A549 (cell line): ENCODE measurements around the gene RABGGTB. TPM values are rescaled to one million over a fixed set of nuclear protein-coding genes. Genes with fewer than 3 reads are reported as not detected.

Experiments used
- ATAC-seq, 2 experiments: fragments of 200-7000 bp in 1 of 2; fragments of >200 bp in 1 of 2; cut with Nextera tagmentation in 1 of 2; cut with Tn5 transposase in 1 of 2; 3 replicates each; pipeline versions ENCODE4 v1.8.0 to v1.9.1; 2018 to 2020; ENCODE audit warnings: mild to moderate bottlenecking in 1 of 2, moderate library complexity in 1 of 2
- CTCF ChIA-PET: fragments of 300-600 bp; sonication (Branson Sonifier 250); formaldehyde crosslinking; extraction: SDS; loops from one replicate; lab custom pipeline; 2021; ENCODE audit warnings: antibody characterized with exemption, inconsistent platforms; lab: Yijun Ruan, JAX
- POLR2A ChIA-PET: fragments of 350-600 bp; formaldehyde crosslinking; extraction: SDS; loops from one replicate; lab custom pipeline; 2021; ENCODE audit warnings: antibody characterized with exemption, inconsistent platforms; lab: Yijun Ruan, JAX
- DNase-seq, 2 experiments: peaks; one replicate each; pipeline versions ENCODE4 v3.0.0 to v3.0.0-alpha.2; 2011 to 2016; ENCODE audit warnings: low read depth in 1 of 2, low spot score in 1 of 2
- FAIRE-seq: peaks from 2 replicates; lab custom pipeline; 2011; peaks lifted over from hg19 to GRCh38; lab: Jason Lieb, UNC
- H3K27ac ChIP-seq, 2 experiments: fragments of >200 bp; sonication (Bioruptor Twin); formaldehyde crosslinking; 3 replicates each; pipeline ENCODE4 v1.5.1; 2016 to 2017
- H3K4me1 ChIP-seq: fragments of >200 bp; sonication (Bioruptor Twin); formaldehyde crosslinking; 3 replicates; pipeline ENCODE4 v1.6.1; 2016
- H3K4me2 ChIP-seq: fragments of >200 bp; sonication (Bioruptor Twin); formaldehyde crosslinking; 3 replicates; pipeline ENCODE4 v1.6.1; 2016
- H3K4me3 ChIP-seq: fragments of >200 bp; sonication (Bioruptor Twin); formaldehyde crosslinking; 3 replicates; pipeline ENCODE4 v1.5.1; 2016
- H3K9me3 ChIP-seq: fragments of >200 bp; sonication (Bioruptor Twin); formaldehyde crosslinking; 3 replicates; pipeline ENCODE4 v1.6.1; 2016
- CBX2 ChIP-seq: fragments of 200-600 bp; sonication (generic); IDR thresholded peaks from 2 replicates; pipeline ENCODE4 v1.6.1; 2016; ENCODE audit warnings: low read depth, mild to moderate bottlenecking, borderline replicate concordance
- CTCF ChIP-seq: fragments of >200 bp; sonication (Bioruptor Twin); formaldehyde crosslinking; IDR thresholded peaks from 3 replicates; pipeline ENCODE4 v1.5.1; 2016
- E2F6 ChIP-seq: IDR thresholded peaks from 2 replicates; pipeline ENCODE4 v1.6.1; 2012; ENCODE audit warnings: low read depth, borderline replicate concordance
- ELK1 ChIP-seq: fragments of 150-350 bp; IDR thresholded peaks from 2 replicates; pipeline ENCODE4 v1.6.1; 2014; ENCODE audit warnings: low read depth, mild to moderate bottlenecking, low read length
- FOSL2 ChIP-seq, 2 experiments: fragments of 450-650 bp in 1 of 2; fragments of >200 bp in 1 of 2; sonication (Bioruptor Twin) in 1 of 2; formaldehyde crosslinking; IDR thresholded peaks; 2 replicates each; pipeline versions ENCODE4 v1.5.0 to v1.6.1; 2016 to 2020; ENCODE audit warnings: mild to moderate bottlenecking in 1 of 2, moderate library complexity in 1 of 2
- FOXS1 ChIP-seq: fragments of 250-450 bp; sonication (Bioruptor Pico); IDR thresholded peaks from 2 replicates; pipeline ENCODE4 v1.5.0; 2020; ENCODE audit warnings: mild to moderate bottlenecking, moderate library complexity
- HDAC2 ChIP-seq: fragments of 200-600 bp; sonication (generic); IDR thresholded peaks from 2 replicates; pipeline ENCODE4 v1.6.1; 2016
- HOXB13 ChIP-seq: fragments of 250-450 bp; sonication (Bioruptor Pico); IDR thresholded peaks from 2 replicates; pipeline ENCODE4 v1.5.0; 2020; ENCODE audit warnings: low read depth, mild to moderate bottlenecking, moderate library complexity
- HOXB5 ChIP-seq: fragments of 250-450 bp; sonication (Bioruptor Pico); IDR thresholded peaks from 2 replicates; pipeline ENCODE4 v1.5.0; 2020; ENCODE audit warnings: mild to moderate bottlenecking, moderate library complexity
- JUNB ChIP-seq: fragments of >200 bp; sonication (Bioruptor Twin); formaldehyde crosslinking; IDR thresholded peaks from 2 replicates; pipeline ENCODE4 v1.6.1; 2016
- MAFK ChIP-seq: fragments of 450-650 bp; IDR thresholded peaks from 2 replicates; pipeline ENCODE4 v1.6.1; 2014; ENCODE audit not compliant: partially characterized antibody
- MAX ChIP-seq: IDR thresholded peaks from 2 replicates; pipeline ENCODE4 v1.6.1; 2012
- MAZ ChIP-seq: fragments of 150-350 bp; IDR thresholded peaks from 2 replicates; pipeline ENCODE4 v1.6.1; 2014; ENCODE audit warnings: antibody characterized with exemption, low read depth, low read length, borderline replicate concordance
- NFE2L2 ChIP-seq: fragments of 150-350 bp; conservative IDR thresholded peaks from 2 replicates; pipeline ENCODE4 v1.6.1; 2014; ENCODE audit warnings: low read length
- PBX3 ChIP-seq: IDR thresholded peaks from 2 replicates; pipeline ENCODE4 v1.6.1; 2012
- POLR2A ChIP-seq: IDR thresholded peaks from 2 replicates; pipeline ENCODE4 v1.6.1; 2012; ENCODE audit warnings: mild to moderate bottlenecking, low read length
- RARB ChIP-seq: fragments of 250-450 bp; sonication (Bioruptor Pico); IDR thresholded peaks from 2 replicates; pipeline ENCODE4 v1.8.0; 2021; ENCODE audit warnings: mild to moderate bottlenecking, moderate library complexity
- RCOR1 ChIP-seq: fragments of 150-350 bp; IDR thresholded peaks from 2 replicates; pipeline ENCODE4 v1.6.1; 2014; ENCODE audit warnings: antibody characterized with exemption, low read length, low read depth
- REST ChIP-seq: fragments of 200-600 bp; sonication (generic); IDR thresholded peaks from 2 replicates; pipeline ENCODE4 v1.6.1; 2016; ENCODE audit warnings: antibody characterized with exemption, mild to moderate bottlenecking, moderate library complexity
- RFX5 ChIP-seq: fragments of 450-650 bp; IDR thresholded peaks from 2 replicates; pipeline ENCODE4 v1.7.1; 2014; ENCODE audit warnings: antibody characterized with exemption, mild to moderate bottlenecking, moderate library complexity
- TFCP2L1 ChIP-seq: fragments of 250-450 bp; sonication (Bioruptor Pico); IDR thresholded peaks from 2 replicates; pipeline ENCODE4 v1.5.0; 2021; ENCODE audit warnings: mild to moderate bottlenecking
- ZC3H11A ChIP-seq: fragments of 450-650 bp; IDR thresholded peaks from 2 replicates; pipeline ENCODE4 v1.6.1; 2014; ENCODE audit warnings: antibody characterized with exemption, mild to moderate bottlenecking
- ZFP36 ChIP-seq: fragments of 450-650 bp; IDR thresholded peaks from 2 replicates; pipeline ENCODE4 v1.6.1; 2014; ENCODE audit warnings: borderline replicate concordance; ENCODE audit not compliant: partially characterized antibody
- WGBS: methylation state at CpG from one replicate; pipeline ENCODE4 v1.1.6; 2017; ENCODE audit errors: missing lambda C conversion rate; 5-methylcytosine and 5-hydroxymethylcytosine counted together
- polyA plus RNA-seq, 4 experiments: library from polyadenylated mRNA; depleted of rRNA in 3 of 4; stranded (reverse); fragments of >200 nt; fragmentation: RNase III in 1 of 4; extraction: RNeasy Plus Mini Kit Qiagen cat#74134 plus additional on column Dnase treatment in 1 of 4; gene quantifications; 2 replicates in 3 of 4; 3 replicates in 1 of 4; pipeline ENCODE4 v1.2.3, GENCODE V29; 2011 to 2017

The RABGGTB gene
- polyA plus RNA-seq, 2 of the 4 experiments (the other 2 are of a cell fraction) = 112 to 165 TPM

GRCh38 chr1:75811211-75811981, 25.3 kb downstream of the RABGGTB start:
- H3K4me2 ChIP-seq = no peak overlapping the region
- ChIA-PET POLR2A (no interaction called here), CTCF (no interaction called here)
- DNase-seq (no peak), FAIRE-seq (no peak), ATAC-seq (no peak)
- no peak for TF ChIP-seq FOSL2 (IDR thresholded peaks at IDR 0.05)
- no peak for TF ChIP-seq FOSL2 (CRISPR knock-in tag; IDR thresholded peaks at IDR 0.05)
- TF ChIP-seq TFCP2L1 = no peak
- TF ChIP-seq POLR2A = no peak
- no peak for TF ChIP-seq HOXB5
- no peak for TF ChIP-seq CBX2
- TF ChIP-seq REST = no peak
- TF ChIP-seq RFX5 = no peak
- TF ChIP-seq CTCF = no peak
- TF ChIP-seq PBX3 = no peak
- no peak for TF ChIP-seq MAZ
- TF ChIP-seq MAFK = no peak
- no peak for TF ChIP-seq ELK1
- no peaks in the 10 kb centered on the region for H3K9me3 ChIP-seq
- no peak overlapping the region for H3K4me3 ChIP-seq
- no peak overlapping the region for H3K27ac ChIP-seq
- no peaks in the 10 kb centered on the region for H3K4me1 ChIP-seq
- 64% methylated on average over 1 of the region's 1 CpG for whole genome bisulfite sequencing

GRCh38 chr1:75812065-75812464, 26.0 kb downstream of the RABGGTB start:
- ATAC-seq = no peak
- CTCF ChIA-PET = no interaction called here

More at GRCh38 chr1:75812065-75812464, 26.0 kb downstream of the RABGGTB start:
- Histone ChIP-seq H3K4me1 (no peaks in the 10 kb centered on the region), H3K27ac (no peak overlapping the region), H3K4me3 (no peak overlapping the region), H3K4me2 (no peak overlapping the region), H3K9me3 (no peaks in the 10 kb centered on the region)
- POLR2A ChIA-PET = no interaction called here
- TF ChIP-seq RCOR1 (no peak), FOXS1 (no peak), ZC3H11A (no peak), HOXB13 (CRISPR knock-in tag) (no peak), ZFP36 (no peak), RARB (CRISPR knock-in tag) (no peak), E2F6 (no peak), TFCP2L1 (no peak), POLR2A (no peak), MAX (no peak), REST (no peak), HDAC2 (no peak), RFX5 (no peak), NFE2L2 (no peak), JUNB (no peak)
- no peak for FAIRE-seq
- WGBS = 55% methylated on average over 3 of the region's 3 CpGs
- no peak for DNase-seq
